Measurements from ENCODE around the gene CISH.

Gene CISH

GRCh38 chr3:50606596-50606995 lies 5.0 kb downstream of the CISH start:
- no peaks in the 10 kb centered on the region for H3K27me3 ChIP-seq (replicated peaks)
- no peaks in the 10 kb centered on the region for H3K36me3 ChIP-seq (replicated peaks)
- no peak overlapping the region for H3K4me3 ChIP-seq (ENCODE audit: low read depth, low read length)
- no peak overlapping the region for H3K27ac ChIP-seq
- TF ChIP-seq CTCF (IDR thresholded peaks at IDR 0.05; ENCODE audit: low read depth, low read length, missing control alignments) = no peak
- DNase-seq = no peak
- in situ Hi-C loops (cut with HindIII; ENCODE audit: low pct_ligation_motif_present, low sequenced_read_pairs) = no loop called here

GRCh38 chr3:50605901-50606326 lies 5.7 kb downstream of the CISH start:
- no peak for DNase-seq
- in situ Hi-C loops (cut with HindIII; ENCODE audit: low pct_ligation_motif_present, low sequenced_read_pairs) = no loop called here
- Histone ChIP-seq H3K27ac (no peak overlapping the region), H3K4me3 (ENCODE audit: low read depth, low read length) (no peak overlapping the region), H3K27me3 (replicated peaks) (no peaks in the 10 kb centered on the region), H3K36me3 (replicated peaks) (no peaks in the 10 kb centered on the region)
- TF ChIP-seq CTCF (IDR thresholded peaks at IDR 0.05; ENCODE audit: low read depth, low read length, missing control alignments) = no peak

GRCh38 chr3:50604628-50605588 lies 6.7 kb downstream of the CISH start:
- Histone ChIP-seq H3K27me3 (replicated peaks) (no peaks in the 10 kb centered on the region), H3K36me3 (replicated peaks) (no peaks in the 10 kb centered on the region), H3K4me3 (ENCODE audit: low read depth, low read length) (no peak overlapping the region), H3K27ac (no peak overlapping the region)
- no peak for DNase-seq
- no peak for TF ChIP-seq CTCF (IDR thresholded peaks at IDR 0.05; ENCODE audit: low read depth, low read length, missing control alignments)
- in situ Hi-C loops (cut with HindIII; ENCODE audit: low pct_ligation_motif_present, low sequenced_read_pairs) = no loop called here

- TF ChIP-seq CTCF (IDR thresholded peaks at IDR 0.05; ENCODE audit: low read depth, low read length, missing control alignments) = no peak
- in situ Hi-C loops (cut with HindIII; ENCODE audit: low pct_ligation_motif_present, low sequenced_read_pairs) = no loop called here
- H3K4me3 ChIP-seq (ENCODE audit: low read depth, low read length) = no peak overlapping the region
- no peak for DNase-seq
- H3K27ac ChIP-seq = no peak overlapping the region
- no peaks in the 10 kb centered on the region for H3K27me3 ChIP-seq (replicated peaks)
- H3K36me3 ChIP-seq (replicated peaks) = no peaks in the 10 kb centered on the region
Measured at GRCh38 chr3:50604110-50604621, 7.4 kb downstream of the CISH start.

- no peak overlapping the region for H3K4me3 ChIP-seq (ENCODE audit: low read depth, low read length)
- no peaks in the 10 kb centered on the region for H3K36me3 ChIP-seq (replicated peaks)
- H3K27ac ChIP-seq = no peak overlapping the region
- H3K27me3 ChIP-seq (replicated peaks) = no peaks in the 10 kb centered on the region
- in situ Hi-C loops (cut with HindIII; ENCODE audit: low pct_ligation_motif_present, low sequenced_read_pairs) = no loop called here
- TF ChIP-seq CTCF (IDR thresholded peaks at IDR 0.05; ENCODE audit: low read depth, low read length, missing control alignments) = no peak
- no peak for DNase-seq
Measured at GRCh38 chr3:50603261-50604109, 8.1 kb downstream of the CISH start.
